Keratinocyte (primary cell): ENCODE data around the gene TGFBRAP1. TPM values are rescaled to one million over a fixed set of nuclear protein-coding genes. Genes with fewer than 3 reads are reported as not detected.
"Not testable (repeated sequence)": the region's sequence is repeated elsewhere in the genome, so short reads cannot be mapped to it uniquely, and the experiment has no call there.

Experiments
- DNase-seq: peaks from one replicate; pipeline ENCODE4 v3.0.0-alpha.2; 2011; ENCODE audit warnings: low read depth, missing footprints, low spot score
- FAIRE-seq: peaks from 2 replicates; lab custom pipeline; 2011; peaks lifted over from hg19 to GRCh38; lab: Jason Lieb, UNC
- H2AFZ ChIP-seq: 2 replicates; pipeline ENCODE4 v1.6.0; 2012; ENCODE audit warnings: low read length, control low read depth, inconsistent platforms; ENCODE audit not compliant: control insufficient read depth
- H3K27ac ChIP-seq: 2 replicates; pipeline ENCODE4 v1.5.1; 2011; ENCODE audit warnings: low read length; ENCODE audit not compliant: control insufficient read depth, insufficient read depth
- H3K27me3 ChIP-seq: 3 replicates; pipeline ENCODE4 v1.6.0; 2011; ENCODE audit warnings: low read length; ENCODE audit not compliant: control insufficient read depth, insufficient read depth; ENCODE audit errors: extremely low read depth
- H3K36me3 ChIP-seq, 2 experiments: 2 replicates in 1 of 2; 3 replicates in 1 of 2; pipeline ENCODE4 v1.5.1; 2011; ENCODE audit warnings: low read length in 2 of 2, mild to moderate bottlenecking in 1 of 2; ENCODE audit not compliant: control insufficient read depth in 2 of 2, insufficient read depth in 2 of 2; ENCODE audit errors: extremely low read depth in 1 of 2
- H3K4me1 ChIP-seq: 3 replicates; pipeline ENCODE4 v1.5.1; 2011; ENCODE audit warnings: low read length; ENCODE audit not compliant: control insufficient read depth, insufficient read depth; ENCODE audit errors: extremely low read depth
- H3K4me2 ChIP-seq: 3 replicates; pipeline ENCODE4 v1.6.0; 2011; ENCODE audit warnings: low read depth, low read length; ENCODE audit not compliant: control insufficient read depth, insufficient read depth; ENCODE audit errors: extremely low read depth
- H3K4me3 ChIP-seq, 3 experiments: fragments of 200-600 bp in 1 of 3; sonication (generic) in 1 of 3; 2 replicates in 2 of 3; 3 replicates in 1 of 3; pipeline ENCODE4 v1.5.1; 2011 to 2016; ENCODE audit warnings: low read length in 3 of 3, mild to moderate bottlenecking in 3 of 3, control low read depth in 2 of 3, inconsistent platforms in 1 of 3, low read depth in 1 of 3, mixed read lengths in 1 of 3, mixed run types in 1 of 3, moderate library complexity in 1 of 3; ENCODE audit not compliant: control insufficient read depth in 2 of 3, insufficient read depth in 2 of 3; ENCODE audit errors: extremely low read depth in 1 of 3
- H3K79me2 ChIP-seq: 2 replicates; pipeline ENCODE4 v1.6.0; 2012; ENCODE audit warnings: low read length; ENCODE audit not compliant: control insufficient read depth, insufficient read depth
- H3K9ac ChIP-seq: 3 replicates; pipeline ENCODE4 v1.6.0; 2011; ENCODE audit warnings: low read length; ENCODE audit not compliant: control insufficient read depth, insufficient read depth; ENCODE audit errors: extremely low read depth
- H3K9me1 ChIP-seq: 3 replicates; pipeline ENCODE4 v1.6.0; 2011; ENCODE audit warnings: low read length; ENCODE audit not compliant: control insufficient read depth, insufficient read depth; ENCODE audit errors: extremely low read depth
- H3K9me3 ChIP-seq: 2 replicates; pipeline ENCODE4 v1.5.1; 2012; ENCODE audit warnings: low read depth, low read length; ENCODE audit not compliant: control insufficient read depth
- H4K20me1 ChIP-seq: 3 replicates; pipeline ENCODE4 v1.6.0; 2011; ENCODE audit warnings: low read length; ENCODE audit not compliant: control insufficient read depth, insufficient read depth; ENCODE audit errors: extremely low read depth
- EZH2 ChIP-seq: IDR thresholded peaks from one replicate; pipeline ENCODE4 v1.6.1; 2012; ENCODE audit warnings: inconsistent platforms, mild to moderate bottlenecking, low read length, moderate library complexity
- dilution Hi-C: fragments of 300-500 bp; cut with MboI; formaldehyde crosslinking; loops from one replicate; pipeline ENCODE4 v1.7.0; 2020; ENCODE audit warnings: low sequenced_read_pairs; ENCODE audit not compliant: extremely low pct_ligation_motif_present
- polyA plus RNA-seq, 5 experiments: library from polyadenylated mRNA; depleted of rRNA in 3 of 5; stranded (reverse) in 3 of 5; stranded (forward) in 1 of 5; unstranded in 1 of 5; fragments of >200 nt; gene quantifications; 1 replicate in 1 of 5; 2 replicates in 3 of 5; 3 replicates in 1 of 5; pipeline versions ENCODE4 v1.2.1 to v1.2.3, GENCODE V29; 2011 to 2012; ENCODE audit warnings: missing spikeins in 2 of 5, low read depth in 1 of 5, low replicate concordance in 1 of 5
- TF ChIP-seq, protein P1 (sequence below), 3 experiments: IDR thresholded peaks in 1 of 3; conservative IDR thresholded peaks in 1 of 3; optimal IDR thresholded peaks in 1 of 3; 2 replicates in 2 of 3; 3 replicates in 1 of 3; pipeline versions ENCODE3 to v1.5.1; 2011; ENCODE audit warnings: low read length in 3 of 3, mild to moderate bottlenecking in 3 of 3, moderate library complexity in 2 of 3, control low read depth in 1 of 3, inconsistent platforms in 1 of 3; ENCODE audit not compliant: insufficient read depth in 2 of 3; ENCODE audit errors: extremely low read depth in 1 of 3

TGFBRAP1 gene
- polyA plus RNA-seq, 1 donor (not counting 4 experiments of a cell fraction or from before 2014, with no cell fraction given) = 9.3 TPM

DNA sequence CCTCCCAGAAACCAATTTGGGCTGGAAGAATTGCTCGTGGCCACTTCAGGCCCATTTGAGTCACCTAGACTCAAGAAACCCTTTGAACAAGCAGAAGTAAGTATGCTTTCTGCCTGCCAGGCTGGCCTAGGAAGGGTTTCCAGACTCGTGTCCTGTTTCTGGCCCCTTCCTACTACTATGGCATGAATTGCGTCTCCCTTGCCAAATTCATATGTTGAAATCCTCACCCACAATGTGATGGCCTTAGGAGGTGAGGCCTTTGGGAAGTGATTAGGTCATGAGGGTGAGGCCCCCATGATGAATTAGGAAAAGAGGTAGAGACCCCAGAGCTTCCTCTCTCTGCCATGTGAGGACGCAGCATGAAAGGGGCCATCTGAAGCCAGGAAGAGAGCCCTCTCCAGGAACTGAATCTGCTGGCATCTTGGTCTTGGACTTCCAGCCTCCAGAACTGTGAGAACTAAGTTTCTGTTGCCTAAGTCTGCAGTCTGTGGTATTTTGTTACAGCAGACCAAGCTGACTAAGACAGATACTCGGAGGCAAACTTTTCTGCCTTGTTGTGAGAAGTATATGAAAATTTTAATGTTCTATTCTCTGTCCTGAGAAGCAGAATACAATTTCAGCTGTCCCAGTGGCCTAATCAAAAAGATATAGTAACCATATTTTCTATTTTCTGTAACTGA lies 74.9 kb downstream of the TGFBRAP1 start:
- Histone ChIP-seq H4K20me1 (no peaks in the 10 kb centered on the region), H3K27me3 (no peaks in the 10 kb centered on the region), H3K4me2 (no peak overlapping the region), H3K9ac (no peak overlapping the region), H3K4me1 (no peaks in the 10 kb centered on the region), H2AFZ (no peak overlapping the region), H3K36me3 (no peaks in the 10 kb centered on the region), H3K9me1 (no peaks in the 10 kb centered on the region), H3K4me3 (no peak overlapping the region), H3K79me2 (no peaks in the 10 kb centered on the region), H3K9me3 (no peaks in the 10 kb centered on the region), H3K27ac (no peak overlapping the region)
- FAIRE-seq = no peak
- no peak for TF ChIP-seq EZH2
- TF ChIP-seq, protein P1, sequence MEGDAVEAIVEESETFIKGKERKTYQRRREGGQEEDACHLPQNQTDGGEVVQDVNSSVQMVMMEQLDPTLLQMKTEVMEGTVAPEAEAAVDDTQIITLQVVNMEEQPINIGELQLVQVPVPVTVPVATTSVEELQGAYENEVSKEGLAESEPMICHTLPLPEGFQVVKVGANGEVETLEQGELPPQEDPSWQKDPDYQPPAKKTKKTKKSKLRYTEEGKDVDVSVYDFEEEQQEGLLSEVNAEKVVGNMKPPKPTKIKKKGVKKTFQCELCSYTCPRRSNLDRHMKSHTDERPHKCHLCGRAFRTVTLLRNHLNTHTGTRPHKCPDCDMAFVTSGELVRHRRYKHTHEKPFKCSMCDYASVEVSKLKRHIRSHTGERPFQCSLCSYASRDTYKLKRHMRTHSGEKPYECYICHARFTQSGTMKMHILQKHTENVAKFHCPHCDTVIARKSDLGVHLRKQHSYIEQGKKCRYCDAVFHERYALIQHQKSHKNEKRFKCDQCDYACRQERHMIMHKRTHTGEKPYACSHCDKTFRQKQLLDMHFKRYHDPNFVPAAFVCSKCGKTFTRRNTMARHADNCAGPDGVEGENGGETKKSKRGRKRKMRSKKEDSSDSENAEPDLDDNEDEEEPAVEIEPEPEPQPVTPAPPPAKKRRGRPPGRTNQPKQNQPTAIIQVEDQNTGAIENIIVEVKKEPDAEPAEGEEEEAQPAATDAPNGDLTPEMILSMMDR (optimal IDR thresholded peaks at IDR 0.05 in 1 of 3, IDR thresholded peaks at IDR 0.05 in 1 of 3, conservative IDR thresholded peaks at IDR 0.05 in 1 of 3; ENCODE audit: extremely low read depth in 1 of 3, insufficient read depth in 2 of 3, low read length in 3 of 3) = no peak
- dilution Hi-C loops = no loop called here
- no peak for DNase-seq

DNA sequence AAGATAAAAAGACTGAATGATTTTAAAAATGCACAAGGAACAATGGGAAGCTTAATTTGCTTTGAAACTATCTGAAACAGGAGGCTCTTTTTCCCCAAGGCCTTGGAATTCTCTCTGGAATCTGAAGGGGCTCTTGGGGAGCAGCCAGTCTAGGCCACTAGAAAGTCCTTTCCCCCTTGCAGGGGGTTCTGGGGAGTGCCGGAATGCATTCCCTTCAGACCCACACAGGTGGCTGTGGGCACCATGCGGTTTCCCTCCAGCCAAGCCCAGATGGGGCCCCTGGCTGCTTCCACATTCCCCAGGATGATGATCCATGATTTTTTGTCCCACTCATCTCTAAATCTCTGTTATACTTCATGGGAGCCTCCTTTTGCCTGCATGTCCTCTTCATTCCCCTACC lies 77.3 kb downstream of the TGFBRAP1 start:
- no peak for DNase-seq
- TF ChIP-seq, protein P1 (optimal IDR thresholded peaks at IDR 0.05 in 1 of 3, IDR thresholded peaks at IDR 0.05 in 1 of 3, conservative IDR thresholded peaks at IDR 0.05 in 1 of 3; ENCODE audit: extremely low read depth in 1 of 3, insufficient read depth in 2 of 3, low read length in 3 of 3) = no peak
- no peak for TF ChIP-seq EZH2
- H3K27ac ChIP-seq = no peak overlapping the region
- no peaks in the 10 kb centered on the region for H3K9me1 ChIP-seq
- no peaks in the 10 kb centered on the region for H3K4me1 ChIP-seq
- FAIRE-seq = no peak
- no peaks in the 10 kb centered on the region for H3K79me2 ChIP-seq
- H3K36me3 ChIP-seq = no peaks in the 10 kb centered on the region
- no peaks in the 10 kb centered on the region for H3K9me3 ChIP-seq
- H4K20me1 ChIP-seq = no peaks in the 10 kb centered on the region
- no peak overlapping the region for H3K9ac ChIP-seq
- H3K4me3 ChIP-seq = no peak overlapping the region
- H3K4me2 ChIP-seq = no peak overlapping the region
- peaks cover 4% of the 10 kb centered on the region for H3K27me3 ChIP-seq
- no peak overlapping the region for H2AFZ ChIP-seq
- dilution Hi-C loops = no loop called here

DNA sequence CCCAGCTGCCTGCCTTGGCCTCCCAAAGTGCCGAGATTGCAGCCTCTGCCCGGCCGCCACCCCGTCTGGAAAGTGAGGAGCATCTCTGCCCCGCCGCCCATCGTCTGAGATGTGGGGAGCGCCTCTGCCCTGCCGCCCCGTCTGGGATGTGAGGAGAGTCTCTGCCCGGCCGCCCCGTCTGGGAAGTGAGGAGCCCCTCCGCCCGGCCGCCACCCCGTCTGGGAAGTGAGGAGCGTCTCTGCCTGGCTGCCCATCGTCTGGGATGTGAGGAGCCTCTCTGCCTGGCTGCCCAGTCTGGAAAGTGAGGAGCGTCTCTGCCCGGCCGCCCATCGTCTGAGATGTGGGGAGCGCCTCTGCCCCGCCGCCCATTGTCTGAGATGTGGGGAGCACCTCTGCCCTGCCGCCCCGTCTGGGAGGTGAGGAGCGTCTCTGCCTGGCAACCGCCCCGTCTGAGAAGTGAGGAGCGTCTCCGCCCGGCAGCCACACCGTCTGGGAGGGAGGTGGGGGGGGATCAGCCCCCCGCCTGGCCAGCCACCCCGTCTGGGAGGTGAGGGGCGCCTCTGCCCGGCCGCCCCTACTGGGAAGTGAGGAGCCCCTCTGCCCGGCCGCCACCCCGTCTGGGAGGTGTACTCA lies 78.4 kb downstream of the TGFBRAP1 start:
- H4K20me1 ChIP-seq, H3K27ac ChIP-seq, H3K4me1 ChIP-seq, FAIRE-seq, H2AFZ ChIP-seq, H3K4me3 ChIP-seq, H3K9me1 ChIP-seq, H3K79me2 ChIP-seq, dilution Hi-C loops, H3K36me3 ChIP-seq, H3K4me2 ChIP-seq, H3K9ac ChIP-seq, DNase-seq, H3K27me3 ChIP-seq, H3K9me3 ChIP-seq: not testable (repeated sequence)
